CD4-positive, alpha-beta T cell treated with Interleukin-12 subunit alpha and Interleukin-12 subunit beta, for 1 hour (primary cell): ENCODE measurements around the gene TMEM37.

Experiments used
- DNase-seq: peaks from one replicate; pipeline ENCODE4 v3.0.0-alpha.2; 2020

Gene TMEM37

GRCh38 chr2:119419803-119420508 is 11.7 kb upstream of the TMEM37 start:
- no peak for DNase-seq

DNA sequence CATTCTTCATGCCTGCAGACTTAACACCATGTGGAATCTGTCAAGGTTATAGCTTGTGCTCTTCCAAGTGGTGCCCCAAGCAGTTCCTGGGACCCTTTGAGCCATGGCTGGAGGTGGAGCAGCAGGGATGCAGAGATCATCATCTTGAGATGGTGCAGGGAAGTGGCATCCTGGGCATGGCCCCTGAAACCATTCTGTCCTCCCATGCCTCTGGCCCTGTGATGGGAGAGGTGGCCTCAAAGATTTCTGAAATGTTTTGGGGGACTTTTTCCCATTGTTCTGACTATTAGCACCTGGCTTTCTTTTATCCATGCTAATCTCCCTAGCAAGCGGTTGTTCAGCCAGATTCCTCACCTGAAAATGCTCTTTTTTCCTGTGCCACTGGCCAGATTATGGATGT is 10.3 kb upstream of the TMEM37 start:
- DNase-seq, result no peak

DNA sequence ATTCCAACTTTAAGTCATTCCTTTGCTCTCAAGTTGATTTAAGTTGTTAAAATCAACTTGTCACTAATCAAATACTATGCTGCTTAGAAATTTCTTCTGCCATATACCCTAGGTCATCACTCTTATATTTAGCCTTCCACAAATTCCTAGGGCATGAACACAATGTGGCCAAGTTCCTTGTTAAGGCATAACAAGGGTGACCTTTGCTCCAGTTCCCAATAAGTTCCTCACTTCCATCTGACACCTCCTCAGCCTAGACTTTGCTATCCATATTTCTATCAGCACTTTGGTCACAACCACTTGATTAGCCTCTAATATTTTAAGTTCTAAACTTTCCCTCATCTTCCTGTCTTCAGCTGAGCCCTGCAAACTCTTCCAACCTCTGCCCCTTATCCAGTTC is 9.9 kb upstream of the TMEM37 start:
- no peak for DNase-seq

GRCh38 chr2:119422360-119423107 is 9.1 kb upstream of the TMEM37 start:
- DNase-seq, result no peak

- no peak for DNase-seq
These were observed 8.6 kb upstream of the TMEM37 start for GRCh38 chr2:119423108-119423444.

GRCh38 chr2:119423811-119424210 is 7.8 kb upstream of the TMEM37 start:
- no peak for DNase-seq

DNA sequence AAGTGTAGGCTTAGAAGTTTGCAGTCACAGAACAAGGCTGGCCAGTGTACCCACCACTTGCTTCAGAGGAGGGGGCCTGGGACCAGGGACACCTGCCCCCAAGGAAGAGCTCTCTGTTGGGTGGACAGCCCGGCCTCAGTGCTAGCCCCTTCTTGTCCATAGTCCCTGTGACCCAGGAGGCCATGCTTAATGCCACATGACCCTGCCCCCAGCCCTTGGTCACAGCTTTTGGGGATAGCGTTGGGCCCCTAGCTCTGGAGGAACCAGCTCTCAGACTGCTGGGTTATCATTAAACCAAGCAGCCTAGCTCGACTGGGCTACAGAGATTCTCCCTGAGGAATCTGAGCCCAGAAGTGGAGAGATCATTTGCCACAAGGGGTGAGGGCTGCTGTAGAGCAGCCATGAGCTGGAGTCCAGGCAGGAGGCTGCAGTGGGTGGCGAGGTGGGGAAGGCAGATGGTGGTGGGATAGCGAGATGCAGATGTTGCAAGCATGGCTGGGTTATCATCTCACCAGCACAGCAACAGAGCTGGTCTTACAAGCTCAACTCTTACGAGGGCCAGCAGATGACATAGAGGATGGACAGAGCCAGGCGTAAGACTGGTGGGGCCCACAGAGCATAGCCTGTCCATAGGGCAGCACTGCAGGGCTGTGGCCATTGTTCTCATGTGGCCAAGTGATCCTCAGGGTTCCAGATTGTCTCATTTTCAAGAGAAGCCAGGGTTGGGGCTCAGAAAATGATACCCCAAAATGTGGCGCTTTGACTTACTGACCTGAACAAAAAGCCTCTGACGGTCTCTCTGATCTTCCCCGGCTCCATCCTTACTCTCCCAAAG is 7.2 kb upstream of the TMEM37 start:
- no peak for DNase-seq

- no peak for DNase-seq
These were observed 6.6 kb upstream of the TMEM37 start for GRCh38 chr2:119425119-119425405.

GRCh38 chr2:119425620-119426395 is 5.8 kb upstream of the TMEM37 start:
- no peak for DNase-seq

DNA sequence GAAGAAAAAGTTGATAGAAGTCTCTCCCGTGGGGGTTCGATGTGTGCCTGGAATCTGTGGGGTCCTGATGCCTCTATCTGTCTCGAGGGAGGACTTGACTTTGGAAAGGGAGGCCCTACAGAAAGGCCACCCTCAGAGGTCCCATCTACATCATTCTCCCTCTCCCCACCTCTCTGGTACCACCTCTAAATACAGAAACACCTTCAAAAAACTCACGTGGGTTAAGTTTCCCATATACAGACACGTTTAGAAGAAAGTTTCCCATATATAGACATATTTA is 5.3 kb upstream of the TMEM37 start:
- no peak for DNase-seq

- no peak for DNase-seq
These were observed 4.8 kb upstream of the TMEM37 start for GRCh38 chr2:119426801-119427395.

GRCh38 chr2:119427756-119428155 is 3.9 kb upstream of the TMEM37 start:
- no peak for DNase-seq

DNA sequence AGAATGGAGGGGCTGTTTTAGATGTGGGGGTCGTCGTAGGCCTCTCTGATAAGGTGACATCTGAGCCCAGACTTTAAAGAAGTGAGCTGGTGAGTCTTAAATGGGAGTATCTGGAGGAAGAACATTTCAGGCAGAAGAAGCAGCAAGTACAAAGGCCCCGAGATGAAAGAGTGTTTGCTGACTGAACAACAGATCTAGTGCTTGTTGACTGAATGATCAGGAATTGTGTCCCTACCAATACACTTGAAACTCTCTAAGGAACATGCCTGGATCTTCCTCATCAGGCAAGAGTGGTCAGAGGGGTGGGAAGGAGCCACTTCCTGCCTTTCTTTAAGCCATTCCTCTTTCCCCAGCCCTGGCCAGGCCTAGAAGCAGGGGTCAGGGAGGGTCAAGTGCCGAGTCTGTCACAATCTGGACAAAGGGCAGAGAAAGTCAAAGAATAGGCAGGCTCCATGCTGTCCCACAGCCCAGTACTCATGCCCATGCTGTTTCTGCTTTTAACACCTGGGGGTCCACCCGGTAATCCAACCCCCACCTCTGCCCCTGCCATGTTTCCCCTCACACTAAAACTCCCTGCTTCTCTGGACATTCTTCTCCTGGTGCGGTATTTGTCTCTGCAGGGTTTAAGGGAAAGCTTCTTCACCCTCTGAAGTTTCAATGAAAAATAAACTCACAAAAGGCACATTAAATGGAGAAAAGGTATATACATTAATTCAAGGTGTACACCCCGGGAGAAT is 3.0 kb upstream of the TMEM37 start:
- no peak for DNase-seq

- no peak for DNase-seq
These were observed 2.3 kb upstream of the TMEM37 start for GRCh38 chr2:119429225-119429981.

GRCh38 chr2:119430023-119430498 is 1.6 kb upstream of the TMEM37 start:
- DNase-seq, result no peak

GRCh38 chr2:119431976-119432850 is 559 bp downstream of the TMEM37 start:
- no peak for DNase-seq

GRCh38 chr2:119432851-119433522 is 1.3 kb downstream of the TMEM37 start:
- no peak for DNase-seq

DNA sequence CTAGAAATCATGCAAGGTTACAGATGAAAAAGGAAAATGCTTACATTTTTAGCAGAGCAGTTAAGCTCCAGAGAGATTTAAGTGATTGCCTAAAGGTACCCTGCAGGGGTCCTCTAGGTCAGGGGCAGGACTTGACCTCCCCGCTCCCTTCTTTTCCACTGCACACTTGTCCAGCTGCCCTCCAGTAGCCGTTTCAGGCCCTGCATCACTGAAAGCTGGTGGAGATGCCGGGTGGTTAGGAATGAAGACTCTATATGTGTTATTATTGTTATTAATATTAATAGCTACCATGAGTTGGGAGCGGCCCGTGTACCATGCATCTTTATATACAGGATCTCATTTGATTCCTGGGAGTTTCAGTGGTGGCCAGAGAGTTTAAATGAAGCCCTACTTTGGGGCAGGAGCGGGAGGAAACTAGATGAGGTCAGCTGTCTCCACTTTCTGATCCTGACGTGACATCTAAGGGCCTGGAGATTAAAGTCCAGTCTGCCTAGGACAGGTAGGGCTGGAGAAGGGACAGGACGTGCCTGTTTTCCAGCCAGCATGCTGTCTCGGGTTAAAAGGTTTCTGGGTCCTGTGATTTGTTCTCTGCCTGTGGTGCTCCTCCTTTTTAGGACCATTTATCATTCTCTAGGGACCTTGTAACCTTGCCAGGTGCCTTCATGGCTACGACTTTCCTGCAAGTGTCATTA is 2.1 kb downstream of the TMEM37 start:
- no peak for DNase-seq

GRCh38 chr2:119434664-119435063 is 3.0 kb downstream of the TMEM37 start:
- no peak for DNase-seq
